GM23338 (cell line): ENCODE data around the gene SIK2. TPM values are rescaled to one million over a fixed set of nuclear protein-coding genes. Genes with fewer than 3 reads are reported as not detected.

ENCODE experiments used
- ATAC-seq: fragments of 200-7000 bp; cut with Tn5 transposase; 3 replicates; pipeline ENCODE4 v1.9.1; 2020
- DNase-seq: peaks from one replicate; pipeline ENCODE4 v3.0.0-alpha.2; 2015; ENCODE audit warnings: low spot score
- H2AFZ ChIP-seq: fragments of 200-600 bp; sonication (generic); 2 replicates; pipeline ENCODE4 v1.8.0; 2016; ENCODE audit warnings: antibody characterized with exemption, mild to moderate bottlenecking, moderate library complexity
- H3F3A ChIP-seq: fragments of 200-600 bp; sonication (generic); replicated peaks from 2 replicates; pipeline ENCODE4 v1.8.0; 2017; ENCODE audit warnings: antibody characterized with exemption, mixed run types, low read depth
- H3K27ac ChIP-seq: fragments of 200-600 bp; sonication (generic); 2 replicates; pipeline ENCODE4 v1.6.1; 2016; ENCODE audit warnings: low read depth
- H3K27me3 ChIP-seq: fragments of 200-600 bp; sonication (generic); 2 replicates; pipeline ENCODE4 v1.8.0; 2016; ENCODE audit warnings: mild to moderate bottlenecking, mixed run types, moderate library complexity; ENCODE audit not compliant: insufficient read depth
- H3K36me3 ChIP-seq: fragments of 200-600 bp; sonication (generic); 2 replicates; pipeline ENCODE4 v1.8.0; 2016; ENCODE audit warnings: mild to moderate bottlenecking; ENCODE audit not compliant: insufficient read depth
- H3K4me1 ChIP-seq: fragments of 200-600 bp; sonication (generic); 2 replicates; pipeline ENCODE4 v1.8.0; 2016; ENCODE audit warnings: mild to moderate bottlenecking, moderate library complexity; ENCODE audit not compliant: insufficient read depth
- H3K4me2 ChIP-seq: fragments of 200-600 bp; sonication (generic); 2 replicates; pipeline ENCODE4 v1.7.1; 2017; ENCODE audit warnings: mixed run types
- H3K4me3 ChIP-seq: fragments of 200-600 bp; sonication (generic); 2 replicates; pipeline ENCODE4 v1.6.1; 2016; ENCODE audit warnings: mixed run types
- H3K79me2 ChIP-seq: fragments of 200-600 bp; sonication (generic); replicated peaks from 2 replicates; pipeline ENCODE4 v1.8.0; 2017; ENCODE audit warnings: mild to moderate bottlenecking; ENCODE audit not compliant: insufficient read depth
- H3K9me2 ChIP-seq: fragments of 200-600 bp; sonication (generic); 2 replicates; pipeline ENCODE4 v1.8.0; 2017; ENCODE audit not compliant: insufficient read depth
- H4K20me1 ChIP-seq: fragments of 200-600 bp; sonication (generic); replicated peaks from 2 replicates; pipeline ENCODE4 v1.8.0; 2017; ENCODE audit warnings: mild to moderate bottlenecking; ENCODE audit not compliant: insufficient read depth
- H3K27ac Mint-ChIP-seq: 2 replicates; pipeline ENCODE4 v1.8.0; 2020; ENCODE audit warnings: inconsistent platforms, mild to moderate bottlenecking, moderate library complexity, mixed read lengths
- H3K27me3 Mint-ChIP-seq: 3 replicates; pipeline ENCODE4 v1.8.0; 2022; ENCODE audit warnings: low read depth, mild to moderate bottlenecking, moderate library complexity, mixed read lengths, inconsistent platforms; ENCODE audit not compliant: insufficient read depth, poor library complexity
- H3K36me3 Mint-ChIP-seq: 3 replicates; pipeline ENCODE4 v1.8.0; 2021; ENCODE audit warnings: low read depth, mild to moderate bottlenecking, inconsistent platforms, moderate library complexity, mixed read lengths
- H3K4me1 Mint-ChIP-seq: 3 replicates; pipeline ENCODE4 v1.8.0; 2020; ENCODE audit warnings: mild to moderate bottlenecking, inconsistent platforms, mixed read lengths
- H3K4me3 Mint-ChIP-seq: 3 replicates; pipeline ENCODE4 v1.8.0; 2021; ENCODE audit warnings: moderate library complexity, mild to moderate bottlenecking, inconsistent platforms, mixed read lengths
- H3K9me3 Mint-ChIP-seq: 3 replicates; pipeline ENCODE4 v1.8.0; 2020; ENCODE audit warnings: moderate library complexity, mild to moderate bottlenecking, inconsistent platforms, mixed read lengths
- CREB1 ChIP-seq: fragments of 250-450 bp; sonication (Bioruptor Pico); IDR thresholded peaks from 2 replicates; pipeline ENCODE4 v1.5.0; 2020; ENCODE audit warnings: low read depth, mild to moderate bottlenecking, moderate library complexity
- CTCF ChIP-seq, 2 experiments: fragments of 200-600 bp in 1 of 2; sonication (generic) in 1 of 2; conservative IDR thresholded peaks; 2 replicates each; pipeline versions ENCODE4 v1.5.1 to v1.6.1; 2016 to 2017; ENCODE audit warnings: antibody characterized with exemption in 2 of 2, low read depth in 2 of 2, mild to moderate bottlenecking in 2 of 2, moderate library complexity in 1 of 2
- ETS1 ChIP-seq: IDR thresholded peaks from 2 replicates; pipeline ENCODE4 v1.6.1; 2016; ENCODE audit warnings: antibody characterized with exemption
- EZH2 ChIP-seq: fragments of 200-600 bp; sonication (generic); IDR thresholded peaks from one replicate; pipeline ENCODE4 v1.8.0; 2017; ENCODE audit warnings: antibody characterized with exemption, mild to moderate bottlenecking, low read depth; ENCODE audit not compliant: unreplicated experiment
- EZH2phosphoT487 ChIP-seq: fragments of 200-600 bp; sonication (generic); IDR thresholded peaks from one replicate; pipeline ENCODE4 v1.8.1; 2018; ENCODE audit warnings: antibody characterized with exemption; ENCODE audit not compliant: unreplicated experiment
- JUNB ChIP-seq: IDR thresholded peaks from one replicate; pipeline ENCODE4 v1.6.1; 2016; ENCODE audit warnings: antibody characterized with exemption; ENCODE audit not compliant: unreplicated experiment
- NANOG ChIP-seq: IDR thresholded peaks from 2 replicates; pipeline ENCODE4 v1.6.1; 2016; ENCODE audit warnings: antibody characterized with exemption, borderline replicate concordance
- POLR2AphosphoS5 ChIP-seq: IDR thresholded peaks from 2 replicates; pipeline ENCODE4 v1.6.1; 2016; ENCODE audit warnings: antibody characterized with exemption, low read depth
- REST ChIP-seq: IDR thresholded peaks from one replicate; pipeline ENCODE4 v1.6.1; 2018; ENCODE audit warnings: antibody characterized with exemption; ENCODE audit not compliant: unreplicated experiment
- STAT1 ChIP-seq: IDR thresholded peaks from one replicate; pipeline ENCODE4 v1.6.1; 2016; ENCODE audit warnings: antibody characterized with exemption; ENCODE audit not compliant: unreplicated experiment
- ZNF114 ChIP-seq: fragments of 250-450 bp; sonication (Bioruptor Pico); IDR thresholded peaks from 2 replicates; pipeline ENCODE4 v1.5.0; 2020; ENCODE audit warnings: mild to moderate bottlenecking, moderate library complexity
- ZNF331 ChIP-seq: fragments of 250-450 bp; sonication (Bioruptor Pico); IDR thresholded peaks from 2 replicates; pipeline ENCODE4 v1.5.0; 2020; ENCODE audit warnings: low read depth, mild to moderate bottlenecking, moderate library complexity
- ZNF462 ChIP-seq: fragments of 250-450 bp; sonication (Bioruptor Pico); IDR thresholded peaks from 2 replicates; pipeline ENCODE4 v1.5.0; 2020; ENCODE audit warnings: mild to moderate bottlenecking, moderate library complexity
- polyA plus RNA-seq: library from polyadenylated mRNA; unstranded; fragments of >200 nt; fragmentation: Nextera tagmentation; extraction: Ambion mirVana; gene quantifications from 2 replicates; pipeline ENCODE4 v1.2.1, GENCODE V29; 2016
- total RNA-seq: library from RNA; depleted of rRNA; stranded (reverse); fragments of >200 nt; shearing (Covaris generic); gene quantifications from 2 replicates; pipeline ENCODE4 v1.2.3, GENCODE V29; 2014

SIK2 gene
- total and polyA plus RNA-seq, 2 experiments from 2014 or later = 2.3 to 6.7 TPM

- Mint-ChIP-seq H3K4me1 (peaks cover 28% of the 10 kb centered on the region), H3K9me3 (peaks cover 24% of the 10 kb centered on the region), H3K36me3 (peaks cover 24% of the 10 kb centered on the region), H3K4me3 (no peak overlapping the region), H3K27ac (no peak overlapping the region), H3K27me3 (peaks cover 10% of the 10 kb centered on the region)
- Histone ChIP-seq H3K27me3 (no peaks in the 10 kb centered on the region), H3K4me2 (no peak overlapping the region), H4K20me1 (no peaks in the 10 kb centered on the region), H3K36me3 (peaks cover 12% of the 10 kb centered on the region; the same call in 1 of the 2 replicates), H3K4me3 (no peak overlapping the region), H2AFZ (no peak overlapping the region), H3K79me2 (no peaks in the 10 kb centered on the region), H3K9me2 (no peaks in the 10 kb centered on the region), H3K27ac (no peak overlapping the region), H3K4me1 (peaks cover 35% of the 10 kb centered on the region), H3F3A (no peaks in the 10 kb centered on the region)
- TF ChIP-seq ZNF331 (CRISPR knock-in tag) (no peak), POLR2AphosphoS5 (no peak), CTCF (conservative IDR thresholded peaks at IDR 0.05; ENCODE audit: low read depth in 2 of 2) (no peak), JUNB (no peak), ZNF462 (CRISPR knock-in tag) (no peak), STAT1 (no peak), ZNF114 (no peak), CREB1 (no peak), REST (no peak), ETS1 (no peak), NANOG (no peak), EZH2 (no peak), EZH2phosphoT487 (no peak)
- DNase-seq (no peak), ATAC-seq (no peak)
These were observed 42.3 kb upstream of the SIK2 start for GRCh38 chr11:111559800-111560464.
